Measurements from ENCODE around the gene UQCR11.

DNA sequence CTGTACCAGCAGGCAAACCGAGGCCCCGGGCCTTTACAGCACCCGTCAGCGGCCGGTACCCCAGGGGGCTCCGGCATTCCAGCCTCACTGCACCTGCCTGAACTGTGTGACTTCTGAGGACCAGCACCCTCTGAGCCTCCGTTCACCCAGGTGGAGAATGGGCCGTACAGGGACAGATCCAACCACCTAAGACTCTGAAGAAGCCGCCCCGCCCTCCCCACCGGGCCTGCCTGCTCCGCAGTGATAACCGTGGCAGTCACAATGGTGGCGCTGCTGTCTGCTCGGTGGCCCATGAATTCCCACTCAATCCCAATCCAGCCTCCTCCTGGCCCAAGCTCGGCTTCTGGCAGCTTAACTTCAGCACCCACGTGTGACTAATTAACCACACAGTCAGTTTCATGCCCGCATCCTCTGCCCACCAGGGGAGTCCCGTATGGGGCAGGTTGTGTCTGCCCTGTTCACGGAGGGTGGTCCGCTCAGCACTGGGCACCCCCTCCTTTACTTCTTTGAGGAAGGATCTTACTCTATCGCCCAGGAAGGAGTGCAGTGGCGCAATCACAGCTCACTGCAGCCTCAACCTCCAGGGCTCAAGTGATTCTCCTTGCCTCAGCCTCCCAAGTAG is 43.8 kb upstream of the UQCR11 start:
- TF ChIP-seq CTCF (IDR thresholded peaks at IDR 0.05): no peak
- no peak for TF ChIP-seq POLR2A (IDR thresholded peaks at IDR 0.05)

Data from upper lobe of left lung (tissue), 4 donors.